Panc1 (cell line): ENCODE measurements around the gene SLIT3. TPM values are rescaled to one million over a fixed set of nuclear protein-coding genes. Genes with fewer than 3 reads are reported as not detected.

Experiments used
- ATAC-seq: fragments of 200-7000 bp; cut with Tn5 transposase; 2 replicates; pipeline ENCODE4 v1.9.1; 2020; ENCODE audit warnings: mild to moderate bottlenecking, moderate library complexity
- BruUV-seq: library from RNA; stranded (reverse); fragments of 400-500 nt; replicated peaks from 2 replicates; lab custom pipeline; 2021; lab: Mats Ljungman, UMichigan
- CTCF ChIA-PET: fragments of 300-600 bp; sonication (Branson Sonifier 250); formaldehyde crosslinking; loops from one replicate; lab custom pipeline; 2022; ENCODE audit warnings: antibody characterized with exemption; lab: Charles Lee
- POLR2A ChIA-PET: fragments of 300-600 bp; sonication (Branson Sonifier 250); formaldehyde crosslinking; loops from one replicate; lab custom pipeline; 2022; ENCODE audit warnings: antibody characterized with exemption; lab: Charles Lee
- DNase-seq: peaks from one replicate; pipeline ENCODE4 v3.0.0-alpha.2; 2010; ENCODE audit warnings: low read depth, low spot score
- H3K27ac ChIP-seq: 2 replicates; pipeline ENCODE4 v1.5.1; 2011; ENCODE audit warnings: mild to moderate bottlenecking, low read length, inconsistent platforms
- H3K27me3 ChIP-seq: fragments of 200-500 bp; sonication (Bioruptor generic); 2 replicates; pipeline ENCODE4 v1.6.0; 2014; ENCODE audit warnings: low read length, inconsistent platforms; ENCODE audit not compliant: control insufficient read depth, insufficient read depth
- H3K36me3 ChIP-seq: fragments of 200-500 bp; sonication (Bioruptor generic); 2 replicates; pipeline ENCODE4 v1.5.1; 2014; ENCODE audit warnings: inconsistent platforms, mild to moderate bottlenecking, low read length, moderate library complexity; ENCODE audit not compliant: control insufficient read depth, insufficient read depth
- H3K4me1 ChIP-seq: 2 replicates; pipeline ENCODE4 v1.5.1; 2011; ENCODE audit warnings: inconsistent platforms, mild to moderate bottlenecking, low read length, moderate library complexity; ENCODE audit not compliant: control insufficient read depth, insufficient read depth
- H3K4me3 ChIP-seq, 2 experiments: 2 replicates each; pipeline ENCODE4 v1.5.1; 2011 to 2012; ENCODE audit warnings: low read depth in 2 of 2, low read length in 2 of 2, mild to moderate bottlenecking in 2 of 2, inconsistent platforms in 1 of 2, moderate library complexity in 1 of 2
- H3K9me3 ChIP-seq: fragments of 200-500 bp; sonication (Bioruptor generic); 2 replicates; pipeline ENCODE4 v1.5.1; 2014; ENCODE audit warnings: low read depth, mild to moderate bottlenecking, inconsistent platforms, low read length, moderate library complexity; ENCODE audit not compliant: control insufficient read depth, insufficient read depth
- CTCF ChIP-seq: fragments of 450-650 bp; IDR thresholded peaks from 2 replicates; pipeline ENCODE4 v1.5.1; 2017; ENCODE audit warnings: mild to moderate bottlenecking
- POLR2AphosphoS5 ChIP-seq: IDR thresholded peaks from 2 replicates; pipeline ENCODE4 v1.6.1; 2012; ENCODE audit warnings: mild to moderate bottlenecking, low read depth, low read length, moderate library complexity
- REST ChIP-seq, 2 experiments: IDR thresholded peaks; 2 replicates each; pipeline ENCODE4 v1.6.1; 2011 to 2012; ENCODE audit warnings: low read depth in 2 of 2, control low read depth in 1 of 2, low read length in 1 of 2, mild to moderate bottlenecking in 1 of 2, moderate library complexity in 1 of 2; ENCODE audit not compliant: insufficient read depth in 1 of 2
- SIN3A ChIP-seq: IDR thresholded peaks from 2 replicates; pipeline ENCODE4 v1.6.1; 2012; ENCODE audit warnings: low read depth, mild to moderate bottlenecking, low read length, moderate library complexity, borderline replicate concordance; ENCODE audit not compliant: insufficient read depth
- TCF7L2 ChIP-seq: IDR thresholded peaks from 2 replicates; pipeline ENCODE4 v1.6.1; 2011; ENCODE audit warnings: mild to moderate bottlenecking, low read depth, low read length, inconsistent platforms
- in situ Hi-C: cut with HindIII; loops from 2 replicates; pipeline ENCODE4 v1.10.0; 2016; ENCODE audit warnings: low sequenced_read_pairs, low pct_unique_long_range_greater_than_20kb
- intact Hi-C: fragments of 100-400 bp; cut with micrococcal nuclease; formaldehyde crosslinking; loops from one replicate; pipeline ENCODE4 v1.10.0; 2022; ENCODE audit not compliant: unreplicated experiment
- total RNA-seq: library from RNA; stranded (reverse); gene quantifications from one replicate; pipeline ENCODE4 v1.2.1, GENCODE V29; 2021; ENCODE audit not compliant: unreplicated experiment

SLIT3 gene
- total RNA-seq, 1 experiment from 2014 or later, result 26.4 TPM

- in situ Hi-C loops (no loop called here), intact Hi-C loops (no loop called here)
- no peak for TF ChIP-seq CTCF
- no peak for TF ChIP-seq REST (IDR thresholded peaks at IDR 0.05; ENCODE audit: insufficient read depth in 1 of 2, low read depth in 2 of 2, low read length in 1 of 2)
- TF ChIP-seq POLR2AphosphoS5, result no peak
- TF ChIP-seq SIN3A, result no peak
- no peak for TF ChIP-seq TCF7L2
- Histone ChIP-seq H3K27me3 (peaks cover 4% of the 10 kb centered on the region), H3K36me3 (no peaks in the 10 kb centered on the region; the same call in 1 of the 2 replicates), H3K27ac (no peak overlapping the region), H3K9me3 (no peaks in the 10 kb centered on the region), H3K4me1 (no peaks in the 10 kb centered on the region), H3K4me3 (no peak overlapping the region)
- DNase-seq, result no peak
- ChIA-PET CTCF (no interaction called here), POLR2A (interaction anchor here (0.6 kb wide), 1 partner anchor 73 kb away, joined by 14 read pairs; no protein-coding TSS in a partner anchor)
- BruUV-seq, result no TSS peak
- no peak for ATAC-seq
These were observed 456.0 kb downstream of the SLIT3 start for GRCh38 chr5:168844922-168845296.

- no peaks in the 10 kb centered on the region for H3K9me3 ChIP-seq
- H3K36me3 ChIP-seq, result no peaks in the 10 kb centered on the region; the same call in 1 of the 2 replicates
- ChIA-PET POLR2A (interaction anchor here (0.6 kb wide), 1 partner anchor 72 kb away, joined by 14 read pairs; no protein-coding TSS in a partner anchor), CTCF (no interaction called here)
- H3K4me1 ChIP-seq, result no peaks in the 10 kb centered on the region
- no peak for TF ChIP-seq REST (IDR thresholded peaks at IDR 0.05; ENCODE audit: insufficient read depth in 1 of 2, low read depth in 2 of 2, low read length in 1 of 2)
- TF ChIP-seq TCF7L2, result no peak
- no peak for TF ChIP-seq SIN3A
- no peak for TF ChIP-seq CTCF
- no peak for TF ChIP-seq POLR2AphosphoS5
- no TSS peak for BruUV-seq
- no peak overlapping the region for H3K27ac ChIP-seq
- in situ Hi-C loops (no loop called here), intact Hi-C loops (no loop called here)
- ATAC-seq (no peak), DNase-seq (no peak)
- peaks cover 4% of the 10 kb centered on the region for H3K27me3 ChIP-seq
- H3K4me3 ChIP-seq, result no peak overlapping the region; a peak in 1 of 4 replicates
These were observed 456.7 kb downstream of the SLIT3 start for GRCh38 chr5:168844016-168844921.
